KOPT-K1 (cell line): ENCODE data around the gene GGT7.
"Not testable (repeated sequence)": the region's sequence is repeated elsewhere in the genome, so short reads cannot be mapped to it uniquely, and the experiment has no call there.

Experiments used
- H3K27ac ChIP-seq: fragments of 200-600 bp; sonication (generic); 2 replicates; pipeline ENCODE4 v1.5.1; 2016; ENCODE audit warnings: antibody characterized with exemption, mild to moderate bottlenecking, low read depth, low read length; ENCODE audit not compliant: poor library complexity, severe bottlenecking
- H3K36me3 ChIP-seq: fragments of 200-600 bp; sonication (generic); 2 replicates; pipeline ENCODE4 v1.5.1; 2017; ENCODE audit warnings: antibody characterized with exemption, mild to moderate bottlenecking, low read length, moderate library complexity; ENCODE audit not compliant: insufficient read depth
- H3K9me3 ChIP-seq: fragments of 200-600 bp; sonication (generic); 2 replicates; pipeline ENCODE4 v1.5.1; 2017; ENCODE audit warnings: antibody characterized with exemption, low read length, mild to moderate bottlenecking; ENCODE audit not compliant: insufficient read depth, poor library complexity, severe bottlenecking

The GGT7 gene

GRCh38 chr20:34891166-34892062 is 18.8 kb upstream of the GGT7 start:
- H3K27ac ChIP-seq, result no peak overlapping the region
- H3K9me3 ChIP-seq, result no peaks in the 10 kb centered on the region
- H3K36me3 ChIP-seq, result no peaks in the 10 kb centered on the region

- no peaks in the 10 kb centered on the region for H3K36me3 ChIP-seq
- H3K27ac ChIP-seq, result no peak overlapping the region
- H3K9me3 ChIP-seq, result no peaks in the 10 kb centered on the region
Measured at GRCh38 chr20:34888468-34888867, 15.8 kb upstream of the GGT7 start.

- Histone ChIP-seq H3K9me3 (no peaks in the 10 kb centered on the region), H3K27ac (no peak overlapping the region), H3K36me3 (no peaks in the 10 kb centered on the region)
Measured at GRCh38 chr20:34887023-34887422, 14.4 kb upstream of the GGT7 start.

- no peaks in the 10 kb centered on the region for H3K9me3 ChIP-seq
Measured at GRCh38 chr20:34886122-34886521, 13.5 kb upstream of the GGT7 start.

GRCh38 chr20:34884260-34884659 is 11.6 kb upstream of the GGT7 start:
- no peak overlapping the region for H3K27ac ChIP-seq
- H3K9me3 ChIP-seq, result no peaks in the 10 kb centered on the region
- H3K36me3 ChIP-seq, result no peaks in the 10 kb centered on the region

More at GRCh38 chr20:34886122-34886521, 13.5 kb upstream of the GGT7 start:
- Histone ChIP-seq H3K36me3 (no peaks in the 10 kb centered on the region), H3K27ac (no peak overlapping the region)

- no peak overlapping the region for H3K27ac ChIP-seq
- no peaks in the 10 kb centered on the region for H3K9me3 ChIP-seq
- H3K36me3 ChIP-seq, result no peaks in the 10 kb centered on the region
Measured at GRCh38 chr20:34883809-34884208, 11.2 kb upstream of the GGT7 start.

GRCh38 chr20:34883087-34883688 is 10.5 kb upstream of the GGT7 start:
- Histone ChIP-seq H3K36me3 (no peaks in the 10 kb centered on the region), H3K27ac (no peak overlapping the region), H3K9me3 (no peaks in the 10 kb centered on the region)

DNA sequence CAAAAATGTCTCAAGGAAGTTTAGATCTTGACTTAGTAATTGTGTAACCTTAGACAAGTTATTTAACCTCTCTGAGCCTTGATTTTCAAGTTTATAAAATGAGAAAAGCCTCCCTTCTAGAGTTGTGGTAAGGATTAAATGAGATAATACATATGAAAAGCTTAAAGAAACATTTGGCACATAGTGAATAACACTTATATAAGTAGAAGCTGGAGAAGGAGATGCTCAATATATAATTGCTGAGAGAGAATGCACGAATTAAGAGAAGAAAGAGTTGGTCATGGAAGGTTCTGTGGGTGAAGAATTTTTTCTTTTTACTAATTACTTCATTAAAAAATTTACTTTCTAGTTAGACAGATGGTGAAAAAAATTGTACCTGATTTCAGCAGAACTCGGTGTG is 9.0 kb upstream of the GGT7 start:
- Histone ChIP-seq H3K27ac (no peak overlapping the region), H3K9me3 (no peaks in the 10 kb centered on the region), H3K36me3 (no peaks in the 10 kb centered on the region)

DNA sequence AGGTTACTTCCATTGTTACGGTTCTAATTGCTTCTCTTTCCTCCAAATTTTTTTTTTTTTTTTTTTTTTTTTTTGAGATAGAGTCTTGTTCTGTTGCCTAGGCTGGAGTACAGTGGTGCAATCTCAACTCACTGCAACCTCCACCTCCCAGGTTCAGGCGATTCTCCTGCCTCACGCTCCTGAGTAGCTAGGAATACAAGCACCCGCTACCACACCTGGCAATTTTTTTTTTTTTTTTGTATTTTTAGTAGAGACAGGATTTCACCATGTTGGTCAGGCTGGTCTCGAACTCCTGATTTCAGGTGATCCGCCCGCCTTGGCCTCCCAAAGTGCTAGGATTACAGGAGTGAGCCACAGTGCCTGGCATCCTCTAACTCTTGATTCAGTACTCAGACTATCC is 8.3 kb upstream of the GGT7 start:
- not testable (repeated sequence) for H3K36me3 ChIP-seq, H3K27ac ChIP-seq, H3K9me3 ChIP-seq

DNA sequence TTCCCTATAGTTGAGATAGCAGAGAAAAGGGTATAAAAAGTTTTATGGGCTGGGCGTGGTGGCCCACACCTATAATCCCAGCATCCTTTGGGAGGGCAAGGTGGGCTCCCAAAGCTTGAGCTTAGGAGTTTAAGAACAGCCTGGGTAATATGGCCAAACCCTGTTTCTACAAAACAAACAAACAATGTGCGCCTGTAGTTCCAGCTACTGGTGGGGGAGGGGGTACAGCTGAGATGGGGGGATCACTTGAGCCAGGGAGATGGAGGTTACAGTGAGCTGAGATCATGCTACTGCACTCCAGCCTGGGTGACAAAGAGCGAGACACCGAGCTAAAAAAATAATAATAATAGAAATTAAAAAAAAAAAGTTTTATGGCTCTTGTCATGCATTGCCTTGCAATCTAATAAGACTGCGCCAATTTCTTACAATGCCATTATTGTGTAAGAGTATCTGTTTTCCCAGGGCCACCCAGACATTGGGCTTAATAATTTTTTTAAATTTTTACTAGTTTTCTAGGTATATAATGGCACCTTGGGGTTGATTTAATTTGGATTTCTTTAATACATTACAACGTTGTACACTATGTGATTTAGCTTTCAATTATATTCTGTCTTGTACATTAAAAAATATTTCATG is 7.7 kb upstream of the GGT7 start:
- Histone ChIP-seq H3K9me3 (no peaks in the 10 kb centered on the region), H3K36me3 (no peaks in the 10 kb centered on the region), H3K27ac (no peak overlapping the region)

DNA sequence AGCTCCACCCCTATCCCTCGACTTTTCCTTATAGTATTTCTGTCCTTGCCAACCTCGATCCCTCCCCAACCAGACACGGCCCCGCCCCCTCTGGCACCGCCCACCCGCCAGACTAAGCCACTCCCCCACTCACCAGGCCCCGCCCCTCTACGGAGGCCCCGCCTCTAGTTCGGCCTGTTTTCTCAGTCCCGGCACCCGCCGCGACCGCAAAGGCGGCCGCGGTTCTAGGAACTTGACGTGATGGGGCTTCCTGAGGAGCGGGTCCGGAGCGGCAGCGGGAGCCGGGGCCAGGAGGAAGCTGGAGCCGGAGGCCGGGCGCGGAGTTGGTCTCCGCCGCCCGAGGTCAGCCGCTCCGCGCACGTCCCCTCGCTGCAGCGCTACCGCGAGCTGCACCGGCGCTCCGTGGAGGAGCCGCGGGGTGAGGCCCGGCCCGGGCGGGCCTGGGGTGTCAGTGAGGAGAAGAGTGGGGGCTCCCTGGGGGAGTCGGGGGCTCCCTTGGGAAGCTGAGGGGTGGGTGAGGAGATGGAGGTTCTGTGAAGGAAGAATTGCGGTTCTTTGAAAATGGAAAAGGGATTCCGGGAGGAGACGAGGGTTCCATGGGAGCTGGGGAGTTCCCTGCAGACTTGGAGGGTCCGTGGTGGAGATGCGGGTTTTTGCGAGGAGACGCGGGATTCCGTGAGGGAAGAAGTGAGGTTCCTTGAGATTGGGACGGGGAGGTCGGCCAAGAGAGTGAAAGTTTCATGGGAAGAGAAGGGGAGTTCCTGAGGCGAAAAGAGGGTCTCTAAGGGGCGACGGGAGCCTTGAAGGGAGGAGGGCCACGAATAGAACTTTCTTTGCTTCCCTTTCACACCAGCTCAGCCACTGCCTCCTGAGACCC is 4.0 kb upstream of the GGT7 start, which contains the start of gene ACSS2:
Gene ACSS2, plus strand, starts transcription at position 207 of the 877 bp plus-strand sequence. Its CDS starts 34 bp downstream, at position 241.
- Histone ChIP-seq H3K27ac (peak within 1 kb of the TSS; percentile 27), H3K9me3 (no peaks in the 10 kb centered on the region), H3K36me3 (no peaks in the 10 kb centered on the region)

DNA sequence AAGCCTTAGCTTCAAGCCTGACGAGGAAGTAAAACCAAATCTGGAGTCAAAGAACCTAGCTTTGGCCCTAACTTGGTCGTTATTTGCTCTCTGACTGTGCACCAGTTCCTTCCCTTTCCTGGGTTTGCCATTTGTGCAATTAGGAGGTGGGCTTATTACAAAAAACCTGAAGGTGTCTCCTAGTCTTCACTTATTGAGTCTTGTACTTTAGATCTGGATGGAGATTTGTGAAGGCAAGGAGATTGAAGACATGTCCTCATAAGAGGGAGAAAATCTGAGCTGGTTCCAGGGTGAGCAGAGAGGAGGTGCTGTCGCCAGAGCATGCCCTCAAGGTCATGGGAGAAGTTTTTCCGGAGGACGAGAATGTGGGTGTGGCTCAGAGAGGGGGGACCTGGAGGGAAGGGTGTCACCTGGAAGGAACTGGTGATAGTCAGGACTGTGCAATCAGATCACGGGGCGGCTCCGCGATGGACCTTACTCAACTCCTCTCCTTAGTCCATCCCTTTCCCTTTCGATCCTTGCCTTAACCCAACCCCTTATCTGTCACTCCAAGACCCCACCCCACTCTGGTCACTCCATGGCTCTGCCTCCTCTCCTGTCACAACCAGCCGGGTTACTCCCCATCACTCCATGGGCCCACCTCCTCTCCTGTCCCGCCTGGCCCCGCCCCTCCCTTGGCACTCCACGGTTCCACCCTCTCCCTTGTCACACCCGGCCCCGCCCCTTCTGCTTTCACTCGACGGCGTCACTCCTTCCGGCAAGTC is 3.2 kb upstream of the GGT7 start:
- Histone ChIP-seq H3K9me3 (no peaks in the 10 kb centered on the region), H3K27ac (no peak overlapping the region), H3K36me3 (no peaks in the 10 kb centered on the region)

GRCh38 chr20:34874094-34874654 is 1.5 kb upstream of the GGT7 start:
- Histone ChIP-seq H3K9me3 (no peaks in the 10 kb centered on the region), H3K36me3 (no peaks in the 10 kb centered on the region), H3K27ac (no peak overlapping the region)

- H3K9me3 ChIP-seq, result no peaks in the 10 kb centered on the region
- no peak overlapping the region for H3K27ac ChIP-seq
- no peaks in the 10 kb centered on the region for H3K36me3 ChIP-seq
Measured at GRCh38 chr20:34873583-34874093, 982 bp upstream of the GGT7 start.
